ENCODE data around the gene P2RX3. TPM values are rescaled to one million over a fixed set of nuclear protein-coding genes. Genes with fewer than 3 reads are reported as not detected.

Gene P2RX3
- total RNA-seq, 4 donors from 2014 or later = not detected

DNA sequence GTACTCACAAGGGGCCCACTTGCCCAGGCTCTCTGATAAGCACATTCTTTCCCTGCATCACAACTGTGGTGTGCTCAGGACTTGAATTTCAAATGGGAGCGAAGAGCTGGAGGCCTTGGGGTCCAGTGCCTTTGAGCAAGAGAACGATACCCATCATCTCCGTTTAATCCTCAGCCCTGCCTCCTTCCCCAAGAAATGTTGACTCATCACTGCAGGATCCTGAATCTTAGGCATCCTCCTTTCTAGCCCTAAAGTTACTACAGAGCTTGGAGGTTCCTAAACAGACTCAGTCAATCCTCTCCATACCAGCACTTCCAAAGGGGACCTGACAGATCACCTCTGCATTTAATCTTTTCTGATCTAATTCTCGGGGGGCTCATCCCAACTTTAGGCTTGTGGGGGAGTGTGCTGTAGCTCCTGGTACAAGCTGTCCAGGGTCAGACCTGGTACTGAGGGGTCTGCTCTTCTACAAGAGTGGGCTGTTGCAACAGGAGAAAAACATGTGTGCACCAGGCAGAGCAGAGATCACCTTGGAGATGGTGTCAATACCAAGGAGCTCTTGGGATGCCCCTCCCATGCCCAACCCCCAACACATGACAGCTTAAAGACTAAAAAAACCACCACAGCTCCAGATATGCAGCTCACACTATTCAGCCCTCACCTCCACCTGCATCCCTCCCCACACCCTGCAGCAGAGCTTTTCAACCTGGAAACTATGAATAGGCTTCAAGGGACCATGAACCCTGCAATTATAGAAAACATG lies 56.2 kb downstream of the P2RX3 start:
- H3K4me1 ChIP-seq = no peaks in the 10 kb centered on the region
- WGBS = 79% methylated on average over 4 of the region's 4 CpGs
- no peak for TF ChIP-seq POLR2A (IDR thresholded peaks at IDR 0.05; ENCODE audit: low read depth)
- TF ChIP-seq POLR2AphosphoS5 (IDR thresholded peaks at IDR 0.05) = no peak
- no peak for TF ChIP-seq EP300 (IDR thresholded peaks at IDR 0.05)
- no peak for TF ChIP-seq CTCF (IDR thresholded peaks at IDR 0.05)
- H3K27me3 ChIP-seq = peaks cover 0 to 4% (median 0%) of the 10 kb centered on the region in 4 donors
- intact Hi-C loops (cut with DNase I) = no loop called here
- H3K27ac ChIP-seq (replicated peaks in 1 of 4) = no peak overlapping the region
- no peaks in the 10 kb centered on the region for H3K36me3 ChIP-seq
- DNase-seq (ENCODE audit: extremely low spot score) = no peak
- no peak overlapping the region for H3K4me3 ChIP-seq
- H3K9me3 ChIP-seq = no peaks in the 10 kb centered on the region

DNA sequence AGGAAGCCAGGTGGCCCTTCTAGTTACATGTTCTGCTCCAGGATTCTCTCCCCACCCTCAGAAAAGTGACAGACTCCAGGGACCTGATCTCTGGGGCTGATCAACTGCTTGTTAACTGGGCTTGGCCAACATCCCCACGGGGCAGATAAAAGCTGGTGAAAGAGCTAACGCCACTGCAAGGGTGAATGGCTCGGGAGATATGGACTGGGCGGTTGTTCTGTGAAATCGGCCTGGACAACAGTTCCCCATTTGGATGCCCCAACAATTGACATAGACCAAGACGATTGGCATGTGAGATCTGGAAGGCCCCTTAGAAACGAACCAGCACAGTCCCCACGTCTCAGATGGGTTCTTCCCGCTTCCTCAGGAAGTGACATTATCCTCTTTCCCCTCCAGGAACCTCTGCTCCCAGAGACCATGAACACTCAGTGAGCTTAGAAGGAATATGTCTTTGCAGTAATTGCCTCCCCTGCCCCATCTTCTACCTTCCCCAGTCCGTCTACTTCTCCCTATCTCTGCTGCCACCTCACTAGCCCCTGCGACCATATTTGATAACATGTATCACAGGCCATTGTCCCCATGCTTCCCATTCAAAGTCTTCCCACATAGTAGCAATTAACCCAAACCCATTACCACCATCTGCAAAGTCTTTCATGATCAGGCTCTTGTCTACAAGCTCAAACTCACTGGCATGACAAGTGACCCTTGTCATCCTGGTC lies 57.9 kb downstream of the P2RX3 start:
- 80% methylated on average over 11 of the region's 11 CpGs for WGBS
- DNase-seq (ENCODE audit: extremely low spot score) = no peak
- Histone ChIP-seq H3K27ac (replicated peaks in 1 of 4) (no peak overlapping the region), H3K4me1 (no peaks in the 10 kb centered on the region), H3K4me3 (no peak overlapping the region), H3K36me3 (no peaks in the 10 kb centered on the region), H3K27me3 (no peaks in the 10 kb centered on the region), H3K9me3 (no peaks in the 10 kb centered on the region)
- intact Hi-C loops (cut with DNase I) = no loop called here
- TF ChIP-seq POLR2A (IDR thresholded peaks at IDR 0.05; ENCODE audit: low read depth) (no peak), CTCF (IDR thresholded peaks at IDR 0.05) (no peak), POLR2AphosphoS5 (IDR thresholded peaks at IDR 0.05) (no peak)

DNA sequence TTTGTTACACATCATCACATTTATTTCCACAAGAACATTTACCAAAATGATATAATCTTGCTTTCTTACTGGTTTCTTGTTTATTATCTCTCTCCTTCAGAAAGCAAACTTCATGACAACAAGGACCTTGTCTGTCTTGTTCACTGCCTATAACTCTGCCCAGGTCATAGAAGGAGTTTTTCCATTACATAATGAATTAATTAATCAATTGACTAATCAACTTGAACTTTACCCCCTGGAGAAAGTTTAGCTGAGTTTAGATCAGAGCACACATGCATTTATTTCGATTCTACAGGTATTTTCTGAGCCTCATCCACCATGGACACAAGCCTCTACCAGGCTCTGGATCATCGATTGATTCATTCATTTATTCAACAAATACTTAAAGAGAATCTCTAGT lies 58.6 kb downstream of the P2RX3 start:
- H3K4me1 ChIP-seq = no peaks in the 10 kb centered on the region
- no peaks in the 10 kb centered on the region for H3K36me3 ChIP-seq
- H3K4me3 ChIP-seq = no peak overlapping the region
- TF ChIP-seq POLR2A (IDR thresholded peaks at IDR 0.05; ENCODE audit: low read depth) (no peak), EP300 (IDR thresholded peaks at IDR 0.05) (no peak), POLR2AphosphoS5 (IDR thresholded peaks at IDR 0.05) (no peak), CTCF (IDR thresholded peaks at IDR 0.05) (no peak)
- intact Hi-C loops (cut with DNase I) = no loop called here
- H3K27ac ChIP-seq (replicated peaks in 1 of 4) = no peak overlapping the region
- no peak for DNase-seq (ENCODE audit: extremely low spot score)
- no peaks in the 10 kb centered on the region for H3K27me3 ChIP-seq
- no peaks in the 10 kb centered on the region for H3K9me3 ChIP-seq
- 72% methylated on average over 2 of the region's 2 CpGs for WGBS

DNA sequence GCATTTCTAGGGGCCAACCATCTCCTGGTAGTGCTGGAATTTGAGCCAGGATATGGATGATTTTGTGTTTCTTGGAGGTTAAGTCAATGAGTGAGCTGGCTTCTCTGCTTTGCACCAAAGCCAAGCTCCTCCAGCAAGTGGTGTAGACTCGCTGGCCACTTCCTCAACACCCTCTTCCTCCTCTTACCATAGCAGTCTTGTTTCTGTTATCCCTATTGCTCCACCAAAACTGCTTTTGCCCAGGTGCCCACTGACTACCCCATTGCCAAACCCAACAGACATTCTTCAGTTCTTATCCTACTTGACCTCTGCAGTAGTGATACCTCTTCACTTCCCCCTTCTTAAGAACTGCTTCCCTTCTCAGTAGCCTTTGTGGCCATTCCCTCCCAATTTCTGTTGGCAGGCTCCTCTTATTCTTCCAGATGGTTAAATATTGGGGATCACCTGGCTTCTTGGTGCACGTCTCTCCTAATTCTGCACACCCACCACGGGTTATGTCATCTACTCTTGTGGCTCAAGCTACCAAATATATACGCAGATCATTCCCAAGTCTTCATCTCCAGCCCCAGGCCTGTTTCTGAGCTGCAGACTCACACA lies 59.3 kb downstream of the P2RX3 start:
- WGBS = 83% methylated on average over 4 of the region's 4 CpGs
- H3K27ac ChIP-seq (replicated peaks in 1 of 4) = no peak overlapping the region
- no peaks in the 10 kb centered on the region for H3K4me1 ChIP-seq
- no peak for TF ChIP-seq CTCF (IDR thresholded peaks at IDR 0.05)
- no peak for TF ChIP-seq EP300 (IDR thresholded peaks at IDR 0.05)
- TF ChIP-seq POLR2A (IDR thresholded peaks at IDR 0.05; ENCODE audit: low read depth) = no peak
- no peak for TF ChIP-seq POLR2AphosphoS5 (IDR thresholded peaks at IDR 0.05)
- intact Hi-C loops (cut with DNase I) = no loop called here
- H3K4me3 ChIP-seq = no peak overlapping the region
- no peak for DNase-seq (ENCODE audit: extremely low spot score)
- H3K36me3 ChIP-seq = no peaks in the 10 kb centered on the region
- no peaks in the 10 kb centered on the region for H3K9me3 ChIP-seq
- H3K27me3 ChIP-seq = no peaks in the 10 kb centered on the region

Measured in esophagus muscularis mucosa (tissue), 4 donors.